Hepatocyte (in vitro differentiated cells): Measurements from ENCODE around the gene DIAPH2.

Experiments used
- EZH2 ChIP-seq: fragments of 200-600 bp; sonication (generic); IDR thresholded peaks from 2 replicates; pipeline ENCODE4 v1.6.1; 2016; ENCODE audit warnings: antibody characterized with exemption, mild to moderate bottlenecking, borderline replicate concordance
- TF ChIP-seq, protein P1 (sequence below): fragments of 200-600 bp; sonication (generic); IDR thresholded peaks from 2 replicates; pipeline ENCODE4 v1.5.1; 2016; ENCODE audit warnings: antibody characterized with exemption, mild to moderate bottlenecking; ENCODE audit not compliant: poor library complexity

DNA sequence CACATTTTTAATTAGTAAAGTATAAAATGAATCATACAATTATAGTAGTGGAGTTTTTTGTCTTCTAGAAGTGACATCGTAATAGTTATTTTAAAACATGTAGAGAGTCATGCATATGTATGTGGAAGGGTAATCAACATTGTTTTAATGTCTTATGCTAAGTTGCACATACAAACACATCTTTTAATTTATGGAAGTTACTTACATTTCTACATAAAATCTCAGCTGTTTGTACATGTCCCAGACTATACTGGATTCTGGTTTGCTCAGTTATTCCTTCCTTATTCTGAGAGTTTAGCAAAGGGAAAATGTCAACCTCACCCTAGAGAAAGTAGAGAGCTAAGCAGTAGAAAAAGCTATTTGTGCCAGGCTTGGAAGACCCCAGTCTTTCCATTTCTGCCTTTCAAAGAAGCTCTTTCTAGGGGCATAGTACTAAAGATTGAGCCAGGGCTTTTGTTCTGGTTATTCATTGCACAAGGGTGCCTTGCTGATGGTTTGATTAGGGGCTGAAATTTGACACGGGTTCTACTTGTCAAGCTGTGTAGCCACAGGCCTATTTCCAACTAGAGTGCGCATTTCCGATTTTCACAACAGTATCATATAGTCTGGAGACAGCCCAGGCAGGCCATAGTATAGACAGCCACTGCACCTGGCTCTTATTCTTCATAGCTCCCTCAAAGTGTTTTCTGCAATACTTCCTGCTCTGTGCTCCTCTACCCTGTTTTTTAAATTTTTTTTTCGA lies 305.4 kb downstream of the DIAPH2 start:
- TF ChIP-seq EZH2 = no peak
- TF ChIP-seq, protein P1, sequence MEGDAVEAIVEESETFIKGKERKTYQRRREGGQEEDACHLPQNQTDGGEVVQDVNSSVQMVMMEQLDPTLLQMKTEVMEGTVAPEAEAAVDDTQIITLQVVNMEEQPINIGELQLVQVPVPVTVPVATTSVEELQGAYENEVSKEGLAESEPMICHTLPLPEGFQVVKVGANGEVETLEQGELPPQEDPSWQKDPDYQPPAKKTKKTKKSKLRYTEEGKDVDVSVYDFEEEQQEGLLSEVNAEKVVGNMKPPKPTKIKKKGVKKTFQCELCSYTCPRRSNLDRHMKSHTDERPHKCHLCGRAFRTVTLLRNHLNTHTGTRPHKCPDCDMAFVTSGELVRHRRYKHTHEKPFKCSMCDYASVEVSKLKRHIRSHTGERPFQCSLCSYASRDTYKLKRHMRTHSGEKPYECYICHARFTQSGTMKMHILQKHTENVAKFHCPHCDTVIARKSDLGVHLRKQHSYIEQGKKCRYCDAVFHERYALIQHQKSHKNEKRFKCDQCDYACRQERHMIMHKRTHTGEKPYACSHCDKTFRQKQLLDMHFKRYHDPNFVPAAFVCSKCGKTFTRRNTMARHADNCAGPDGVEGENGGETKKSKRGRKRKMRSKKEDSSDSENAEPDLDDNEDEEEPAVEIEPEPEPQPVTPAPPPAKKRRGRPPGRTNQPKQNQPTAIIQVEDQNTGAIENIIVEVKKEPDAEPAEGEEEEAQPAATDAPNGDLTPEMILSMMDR = no peak
